OCI-LY7 (cell line): ENCODE measurements around the gene PELI2. TPM values are rescaled to one million over a fixed set of nuclear protein-coding genes. Genes with fewer than 3 reads are reported as not detected.

ENCODE experiments used
- BruUV-seq: library from RNA; stranded (reverse); fragments of 400-500 nt; replicated peaks from 2 replicates; lab custom pipeline; 2021; lab: Mats Ljungman, UMichigan
- CTCF ChIA-PET: fragments of 300-600 bp; sonication (Branson Sonifier 250); formaldehyde crosslinking; loops from one replicate; lab custom pipeline; 2022; ENCODE audit warnings: antibody characterized with exemption; ENCODE audit not compliant: unreplicated experiment; lab: Charles Lee
- POLR2A ChIA-PET: fragments of 300-600 bp; sonication (Branson Sonifier 250); formaldehyde crosslinking; loops from one replicate; lab custom pipeline; 2022; ENCODE audit warnings: antibody characterized with exemption; lab: Charles Lee
- DNase-seq: peaks from one replicate; pipeline ENCODE4 v3.0.0-alpha.2; 2015; ENCODE audit warnings: low spot score
- H2AFZ ChIP-seq: fragments of 200-600 bp; sonication (generic), shearing (Covaris generic); 2 replicates; pipeline ENCODE4 v1.6.1; 2014; ENCODE audit warnings: mild to moderate bottlenecking, antibody characterized with exemption, low read length, moderate library complexity
- H3K27ac ChIP-seq: fragments of 200-600 bp; sonication (generic); 2 replicates; pipeline ENCODE4 v1.5.1; 2014; ENCODE audit warnings: mixed run types, low read depth, mild to moderate bottlenecking, moderate library complexity, low read length, inconsistent platforms; ENCODE audit not compliant: poor library complexity, severe bottlenecking
- H3K36me3 ChIP-seq: fragments of 200-600 bp; sonication (generic); 2 replicates; pipeline ENCODE4 v1.6.1; 2014; ENCODE audit warnings: mild to moderate bottlenecking, antibody characterized with exemption, low read length, moderate library complexity, mixed read lengths; ENCODE audit not compliant: insufficient read depth
- H3K4me1 ChIP-seq: fragments of 200-600 bp; sonication (generic); 2 replicates; pipeline ENCODE4 v1.5.1; 2014; ENCODE audit warnings: mild to moderate bottlenecking, low read length; ENCODE audit not compliant: insufficient read depth, poor library complexity, severe bottlenecking
- H3K4me2 ChIP-seq: fragments of 200-600 bp; sonication (generic); 2 replicates; pipeline ENCODE4 v1.6.1; 2014; ENCODE audit warnings: mild to moderate bottlenecking, low read length
- H3K4me3 ChIP-seq: fragments of 200-600 bp; sonication (generic); 2 replicates; pipeline ENCODE4 v1.5.1; 2014; ENCODE audit warnings: mild to moderate bottlenecking, low read depth, low read length; ENCODE audit not compliant: poor library complexity, severe bottlenecking
- H3K79me2 ChIP-seq: fragments of 200-600 bp; sonication (generic); 2 replicates; pipeline ENCODE4 v1.6.1; 2016; ENCODE audit warnings: low read depth, mild to moderate bottlenecking, low read length, moderate library complexity, mixed read lengths; ENCODE audit not compliant: insufficient read depth
- H3K9me2 ChIP-seq: fragments of 200-600 bp; sonication (generic); 2 replicates; pipeline ENCODE4 v1.6.1; 2016; ENCODE audit warnings: mild to moderate bottlenecking, low read length, mixed read lengths; ENCODE audit not compliant: insufficient read depth
- H3K9me3 ChIP-seq: fragments of 200-600 bp; sonication (generic); 2 replicates; pipeline ENCODE4 v1.6.1; 2014; ENCODE audit warnings: mild to moderate bottlenecking, mixed run types, low read length, mixed read lengths
- H4K20me1 ChIP-seq: fragments of 200-600 bp; sonication (generic); 2 replicates; pipeline ENCODE4 v1.6.1; 2014; ENCODE audit warnings: mild to moderate bottlenecking, antibody characterized with exemption, low read length, moderate library complexity, mixed read lengths; ENCODE audit not compliant: insufficient read depth
- CTCF ChIP-seq: fragments of 200-600 bp; sonication (generic); conservative IDR thresholded peaks from 2 replicates; pipeline ENCODE4 v1.5.1; 2014; ENCODE audit warnings: mild to moderate bottlenecking, antibody characterized with exemption, low read length, moderate library complexity, mixed read lengths
- EZH2phosphoT487 ChIP-seq: fragments of 200-600 bp; sonication (generic); IDR thresholded peaks from 2 replicates; pipeline ENCODE4 v1.6.1; 2018; ENCODE audit warnings: low read depth, borderline replicate concordance, mild to moderate bottlenecking, mixed run types, antibody characterized with exemption, low read length, moderate library complexity, mixed read lengths
- intact Hi-C: fragments of 100-400 bp; cut with micrococcal nuclease; formaldehyde crosslinking; loops from one replicate; pipeline ENCODE4 v1.10.0; 2022; ENCODE audit not compliant: unreplicated experiment
- total RNA-seq, 2 experiments: library from RNA; depleted of rRNA in 1 of 2; stranded (reverse); fragments of >200 nt in 1 of 2; shearing (Covaris generic) in 1 of 2; gene quantifications; 2 replicates each; pipeline ENCODE4 v1.2.3, GENCODE V29; 2014 to 2022

The PELI2 gene
- total RNA-seq, 2 experiments from 2014 or later, result 2.8 to 3.8 TPM

GRCh38 chr14:56156096-56156495 is 37.9 kb downstream of the PELI2 start:
- DNase-seq, result no peak
- Histone ChIP-seq H4K20me1 (no peaks in the 10 kb centered on the region; the same call in 1 of the 2 replicates), H2AFZ (no peak overlapping the region), H3K9me3 (no peaks in the 10 kb centered on the region), H3K79me2 (no peaks in the 10 kb centered on the region), H3K9me2 (no peaks in the 10 kb centered on the region), H3K4me1 (no peaks in the 10 kb centered on the region), H3K36me3 (no peaks in the 10 kb centered on the region), H3K4me2 (no peak overlapping the region), H3K27ac (no peak overlapping the region), H3K4me3 (no peak overlapping the region)
- ChIA-PET POLR2A (no interaction called here), CTCF (no interaction called here)
- TF ChIP-seq EZH2phosphoT487, result no peak
- TF ChIP-seq CTCF, result no peak
- BruUV-seq, result no TSS peak
- intact Hi-C loops, result no loop called here

- H4K20me1 ChIP-seq, result no peaks in the 10 kb centered on the region; the same call in 1 of the 2 replicates
- no peaks in the 10 kb centered on the region for H3K36me3 ChIP-seq
- BruUV-seq, result no TSS peak
- no peak overlapping the region for H3K27ac ChIP-seq
- no peak overlapping the region for H2AFZ ChIP-seq
- TF ChIP-seq CTCF (no peak), EZH2phosphoT487 (no peak)
- POLR2A ChIA-PET, result no interaction called here
- H3K9me3 ChIP-seq, result no peaks in the 10 kb centered on the region
- no peaks in the 10 kb centered on the region for H3K9me2 ChIP-seq
- H3K4me3 ChIP-seq, result no peak overlapping the region
- intact Hi-C loops, result no loop called here
- H3K4me1 ChIP-seq, result no peaks in the 10 kb centered on the region
- CTCF ChIA-PET, result no interaction called here
- H3K79me2 ChIP-seq, result no peaks in the 10 kb centered on the region
- no peak for DNase-seq
- no peak overlapping the region for H3K4me2 ChIP-seq
Measured at GRCh38 chr14:56159066-56159465, 40.9 kb downstream of the PELI2 start.

GRCh38 chr14:56160088-56160487 is 41.9 kb downstream of the PELI2 start:
- Histone ChIP-seq H3K79me2 (no peaks in the 10 kb centered on the region), H3K4me1 (no peaks in the 10 kb centered on the region), H3K36me3 (no peaks in the 10 kb centered on the region), H4K20me1 (no peaks in the 10 kb centered on the region; the same call in 1 of the 2 replicates), H3K9me2 (no peaks in the 10 kb centered on the region), H3K9me3 (no peaks in the 10 kb centered on the region), H3K4me3 (no peak overlapping the region), H3K27ac (no peak overlapping the region), H2AFZ (no peak overlapping the region), H3K4me2 (no peak overlapping the region)
- TF ChIP-seq CTCF (no peak), EZH2phosphoT487 (no peak)
- no peak for DNase-seq
- CTCF ChIA-PET, result no interaction called here
- no TSS peak for BruUV-seq
- intact Hi-C loops, result no loop called here
- POLR2A ChIA-PET, result no interaction called here
